H1 (cell line): Measurements from ENCODE around the gene C12orf75.

Experiments
- EP300 ChIP-seq, 2 experiments: IDR thresholded peaks; 1 replicate in 1 of 2; 2 replicates in 1 of 2; pipeline ENCODE4 v1.6.1; 2011 to 2012; ENCODE audit warnings: low read depth in 2 of 2, low read length in 2 of 2, mild to moderate bottlenecking in 2 of 2, borderline replicate concordance in 1 of 2, inconsistent platforms in 1 of 2, moderate library complexity in 1 of 2
- EZH2 ChIP-seq: fragments of 200-600 bp; sonication (generic); IDR thresholded peaks from 2 replicates; pipeline ENCODE4 v1.7.1; 2012; ENCODE audit warnings: low read depth, mild to moderate bottlenecking, moderate library complexity, low read length, inconsistent platforms; ENCODE audit not compliant: severe bottlenecking
- JUN ChIP-seq: IDR thresholded peaks from 2 replicates; pipeline ENCODE4 v1.6.1; 2011; ENCODE audit warnings: low read depth, mild to moderate bottlenecking, improper control_type of control experiment, low read length
- POLR2A ChIP-seq, 2 experiments: IDR thresholded peaks; 1 replicate in 1 of 2; 2 replicates in 1 of 2; pipeline ENCODE4 v1.6.1; 2011; ENCODE audit warnings: low read depth in 2 of 2, low read length in 2 of 2, mild to moderate bottlenecking in 2 of 2; ENCODE audit errors: control extremely low read depth in 1 of 2
- POLR2AphosphoS5 ChIP-seq: IDR thresholded peaks from 2 replicates; pipeline ENCODE4 v1.6.1; 2011; ENCODE audit warnings: low read depth, low read length
- RAD21 ChIP-seq, 2 experiments: IDR thresholded peaks in 1 of 2; conservative IDR thresholded peaks in 1 of 2; 2 replicates each; pipeline ENCODE4 v1.6.1; 2011; ENCODE audit warnings: low read depth in 2 of 2, low read length in 2 of 2, improper control_type of control experiment in 1 of 2, inconsistent platforms in 1 of 2, mild to moderate bottlenecking in 1 of 2, moderate library complexity in 1 of 2
- SIX5 ChIP-seq: IDR thresholded peaks from 2 replicates; pipeline ENCODE4 v1.6.1; 2011; ENCODE audit warnings: mild to moderate bottlenecking, low read depth, low read length
- YY1 ChIP-seq: IDR thresholded peaks from 2 replicates; pipeline ENCODE4 v1.6.1; 2011; ENCODE audit warnings: low read depth, mild to moderate bottlenecking, low read length
- ZNF274 ChIP-seq: IDR thresholded peaks from 2 replicates; pipeline ENCODE4 v1.7.0; 2012; ENCODE audit warnings: low read length, borderline replicate concordance; ENCODE audit errors: extremely low read depth
- TF ChIP-seq, protein P1 (sequence below), 3 experiments: IDR thresholded peaks; 1 replicate in 2 of 3; 2 replicates in 1 of 3; pipeline versions ENCODE4 v1.5.1 to v1.6.1; 2011; ENCODE audit warnings: low read length in 3 of 3, mild to moderate bottlenecking in 3 of 3, inconsistent platforms in 2 of 3, low read depth in 1 of 3, moderate library complexity in 1 of 3; ENCODE audit not compliant: insufficient read depth in 1 of 3; ENCODE audit errors: control extremely low read depth in 1 of 3
- TF ChIP-seq, protein P2 (sequence below): IDR thresholded peaks from 2 replicates; pipeline ENCODE4 v1.6.1; 2011; ENCODE audit warnings: low read length, improper control_type of control experiment
- TF ChIP-seq, protein P3 (sequence below): IDR thresholded peaks from 2 replicates; pipeline ENCODE4 v1.6.1; 2011; ENCODE audit warnings: low read depth, mild to moderate bottlenecking, low read length; ENCODE audit not compliant: insufficient read depth
- TF ChIP-seq, protein P4 (sequence below): IDR thresholded peaks from 2 replicates; pipeline ENCODE4 v1.6.1; 2012; ENCODE audit warnings: inconsistent platforms
- TF ChIP-seq, protein P5 (sequence below): IDR thresholded peaks from 2 replicates; pipeline ENCODE4 v1.6.1; 2012; ENCODE audit warnings: low read length, inconsistent platforms

DNA sequence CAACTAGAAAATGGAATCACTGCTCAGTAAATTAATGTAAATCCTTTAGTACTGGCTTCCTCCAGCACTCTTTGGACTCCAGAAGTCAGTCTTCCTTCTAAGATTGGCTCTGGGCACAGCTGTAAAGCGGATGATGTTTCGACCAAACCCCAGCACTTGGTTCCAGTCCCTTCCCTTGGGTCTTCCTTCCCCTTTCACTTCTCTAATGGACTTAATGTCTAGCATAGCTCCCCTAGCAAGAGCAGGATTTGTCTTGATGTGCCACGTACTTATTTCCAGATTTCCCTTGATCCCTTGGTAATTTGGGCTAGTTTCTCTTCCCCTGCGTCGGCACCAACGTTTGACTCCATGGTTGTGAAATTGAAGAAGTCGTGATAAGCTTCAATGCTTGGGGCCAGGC is 28.3 kb downstream of the C12orf75 start:
- TF ChIP-seq, protein P1, sequence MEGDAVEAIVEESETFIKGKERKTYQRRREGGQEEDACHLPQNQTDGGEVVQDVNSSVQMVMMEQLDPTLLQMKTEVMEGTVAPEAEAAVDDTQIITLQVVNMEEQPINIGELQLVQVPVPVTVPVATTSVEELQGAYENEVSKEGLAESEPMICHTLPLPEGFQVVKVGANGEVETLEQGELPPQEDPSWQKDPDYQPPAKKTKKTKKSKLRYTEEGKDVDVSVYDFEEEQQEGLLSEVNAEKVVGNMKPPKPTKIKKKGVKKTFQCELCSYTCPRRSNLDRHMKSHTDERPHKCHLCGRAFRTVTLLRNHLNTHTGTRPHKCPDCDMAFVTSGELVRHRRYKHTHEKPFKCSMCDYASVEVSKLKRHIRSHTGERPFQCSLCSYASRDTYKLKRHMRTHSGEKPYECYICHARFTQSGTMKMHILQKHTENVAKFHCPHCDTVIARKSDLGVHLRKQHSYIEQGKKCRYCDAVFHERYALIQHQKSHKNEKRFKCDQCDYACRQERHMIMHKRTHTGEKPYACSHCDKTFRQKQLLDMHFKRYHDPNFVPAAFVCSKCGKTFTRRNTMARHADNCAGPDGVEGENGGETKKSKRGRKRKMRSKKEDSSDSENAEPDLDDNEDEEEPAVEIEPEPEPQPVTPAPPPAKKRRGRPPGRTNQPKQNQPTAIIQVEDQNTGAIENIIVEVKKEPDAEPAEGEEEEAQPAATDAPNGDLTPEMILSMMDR (IDR thresholded peaks at IDR 0.05; ENCODE audit: control extremely low read depth in 1 of 3, insufficient read depth in 1 of 3, low read depth in 1 of 3, low read length in 3 of 3) = no peak
- TF ChIP-seq EZH2 (no peak), JUN (no peak), SIX5 (no peak), POLR2A (IDR thresholded peaks at IDR 0.05; ENCODE audit: control extremely low read depth in 1 of 2, low read depth in 2 of 2, low read length in 2 of 2) (no peak), EP300 (IDR thresholded peaks at IDR 0.05; ENCODE audit: borderline replicate concordance in 1 of 2, low read depth in 2 of 2, low read length in 2 of 2) (no peak), RAD21 (IDR thresholded peaks at IDR 0.05 in 1 of 2, conservative IDR thresholded peaks at IDR 0.05 in 1 of 2; ENCODE audit: low read depth in 2 of 2, low read length in 2 of 2) (no peak), ZNF274 (no peak), POLR2AphosphoS5 (no peak), YY1 (no peak)
- TF ChIP-seq, protein P2, sequence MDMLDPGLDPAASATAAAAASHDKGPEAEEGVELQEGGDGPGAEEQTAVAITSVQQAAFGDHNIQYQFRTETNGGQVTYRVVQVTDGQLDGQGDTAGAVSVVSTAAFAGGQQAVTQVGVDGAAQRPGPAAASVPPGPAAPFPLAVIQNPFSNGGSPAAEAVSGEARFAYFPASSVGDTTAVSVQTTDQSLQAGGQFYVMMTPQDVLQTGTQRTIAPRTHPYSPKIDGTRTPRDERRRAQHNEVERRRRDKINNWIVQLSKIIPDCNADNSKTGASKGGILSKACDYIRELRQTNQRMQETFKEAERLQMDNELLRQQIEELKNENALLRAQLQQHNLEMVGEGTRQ = no peak
- TF ChIP-seq, protein P3, sequence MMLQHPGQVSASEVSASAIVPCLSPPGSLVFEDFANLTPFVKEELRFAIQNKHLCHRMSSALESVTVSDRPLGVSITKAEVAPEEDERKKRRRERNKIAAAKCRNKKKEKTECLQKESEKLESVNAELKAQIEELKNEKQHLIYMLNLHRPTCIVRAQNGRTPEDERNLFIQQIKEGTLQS = no peak
- TF ChIP-seq, protein P4, sequence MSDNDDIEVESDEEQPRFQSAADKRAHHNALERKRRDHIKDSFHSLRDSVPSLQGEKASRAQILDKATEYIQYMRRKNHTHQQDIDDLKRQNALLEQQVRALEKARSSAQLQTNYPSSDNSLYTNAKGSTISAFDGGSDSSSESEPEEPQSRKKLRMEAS = no peak
- TF ChIP-seq, protein P5, sequence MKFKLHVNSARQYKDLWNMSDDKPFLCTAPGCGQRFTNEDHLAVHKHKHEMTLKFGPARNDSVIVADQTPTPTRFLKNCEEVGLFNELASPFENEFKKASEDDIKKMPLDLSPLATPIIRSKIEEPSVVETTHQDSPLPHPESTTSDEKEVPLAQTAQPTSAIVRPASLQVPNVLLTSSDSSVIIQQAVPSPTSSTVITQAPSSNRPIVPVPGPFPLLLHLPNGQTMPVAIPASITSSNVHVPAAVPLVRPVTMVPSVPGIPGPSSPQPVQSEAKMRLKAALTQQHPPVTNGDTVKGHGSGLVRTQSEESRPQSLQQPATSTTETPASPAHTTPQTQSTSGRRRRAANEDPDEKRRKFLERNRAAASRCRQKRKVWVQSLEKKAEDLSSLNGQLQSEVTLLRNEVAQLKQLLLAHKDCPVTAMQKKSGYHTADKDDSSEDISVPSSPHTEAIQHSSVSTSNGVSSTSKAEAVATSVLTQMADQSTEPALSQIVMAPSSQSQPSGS = no peak
